SU-DHL-6 (cell line): ENCODE data around the gene SLC41A3.
"Not testable (repeated sequence)": the region's sequence is repeated elsewhere in the genome, so short reads cannot be mapped to it uniquely, and the experiment has no call there.

ENCODE experiments used
- H2AFZ ChIP-seq: fragments of 200-600 bp; sonication (generic); 2 replicates; pipeline ENCODE4 v1.6.1; 2014; ENCODE audit warnings: low read depth, mild to moderate bottlenecking, moderate library complexity, mixed read lengths, antibody characterized with exemption, low read length; ENCODE audit not compliant: severe bottlenecking
- H3F3A ChIP-seq: fragments of 200-600 bp; shearing (Covaris generic); 2 replicates; pipeline ENCODE4 v1.6.0; 2016; ENCODE audit warnings: antibody characterized with exemption, mild to moderate bottlenecking; ENCODE audit not compliant: insufficient read depth
- H3K27ac ChIP-seq: fragments of 200-600 bp; sonication (generic); 2 replicates; pipeline ENCODE4 v1.5.1; 2016; ENCODE audit warnings: low read depth, mild to moderate bottlenecking, low read length, moderate library complexity, mixed read lengths
- H3K27me3 ChIP-seq: fragments of 200-600 bp; sonication (generic), shearing (Covaris generic); 2 replicates; pipeline ENCODE4 v1.6.0; 2014; ENCODE audit warnings: mild to moderate bottlenecking, low read length
- H3K36me3 ChIP-seq: fragments of 200-600 bp; sonication (generic); 2 replicates; pipeline ENCODE4 v1.6.1; 2014; ENCODE audit warnings: mild to moderate bottlenecking, low read length, mixed read lengths
- H3K4me2 ChIP-seq: fragments of 300-600, 200-600 bp; shearing (Covaris generic), sonication (generic); 2 replicates; pipeline ENCODE4 v1.6.0; 2014; ENCODE audit warnings: low read length, low read depth, mild to moderate bottlenecking; ENCODE audit not compliant: poor library complexity, severe bottlenecking
- H3K4me3 ChIP-seq: fragments of 200-600 bp; sonication (generic); 2 replicates; pipeline ENCODE4 v1.5.1; 2014; ENCODE audit warnings: antibody characterized with exemption, low read length, mild to moderate bottlenecking, mixed read lengths; ENCODE audit not compliant: insufficient read depth, poor library complexity, severe bottlenecking
- H3K79me2 ChIP-seq: fragments of 200-600 bp; sonication (generic); 2 replicates; pipeline ENCODE4 v1.6.1; 2014; ENCODE audit warnings: mild to moderate bottlenecking, low read length, moderate library complexity; ENCODE audit not compliant: insufficient read depth
- H3K9ac ChIP-seq: fragments of 200-600 bp; sonication (generic); 2 replicates; pipeline ENCODE4 v1.7.0; 2014; ENCODE audit warnings: mild to moderate bottlenecking, low read length
- H3K9me2 ChIP-seq: fragments of 200-600 bp; sonication (generic); replicated peaks from 2 replicates; pipeline ENCODE4 v1.6.1; 2014; ENCODE audit warnings: low read length; ENCODE audit not compliant: insufficient read depth
- H3K9me3 ChIP-seq: fragments of 200-600 bp; sonication (generic); 2 replicates; pipeline ENCODE4 v1.6.1; 2014; ENCODE audit warnings: low read length, mixed read lengths; ENCODE audit not compliant: insufficient read depth
- H4K20me1 ChIP-seq: fragments of 200-600 bp; sonication (generic); 2 replicates; pipeline ENCODE4 v1.6.1; 2014; ENCODE audit warnings: low read depth, mild to moderate bottlenecking, antibody characterized with exemption, low read length, moderate library complexity, mixed read lengths
- EZH2phosphoT487 ChIP-seq: fragments of 200-600 bp; sonication (generic), shearing (Covaris generic); conservative IDR thresholded peaks from 2 replicates; pipeline ENCODE4 v1.6.1; 2018; ENCODE audit warnings: mild to moderate bottlenecking, antibody characterized with exemption, low read length, moderate library complexity, mixed read lengths
- TF ChIP-seq, protein P1 (sequence below): fragments of 200-600 bp; sonication (generic); IDR thresholded peaks from one replicate; pipeline ENCODE4 v1.5.1; 2017; ENCODE audit warnings: antibody characterized with exemption, mild to moderate bottlenecking, low read length, moderate library complexity; ENCODE audit not compliant: insufficient read depth, poor library complexity, severe bottlenecking

SLC41A3 gene

DNA sequence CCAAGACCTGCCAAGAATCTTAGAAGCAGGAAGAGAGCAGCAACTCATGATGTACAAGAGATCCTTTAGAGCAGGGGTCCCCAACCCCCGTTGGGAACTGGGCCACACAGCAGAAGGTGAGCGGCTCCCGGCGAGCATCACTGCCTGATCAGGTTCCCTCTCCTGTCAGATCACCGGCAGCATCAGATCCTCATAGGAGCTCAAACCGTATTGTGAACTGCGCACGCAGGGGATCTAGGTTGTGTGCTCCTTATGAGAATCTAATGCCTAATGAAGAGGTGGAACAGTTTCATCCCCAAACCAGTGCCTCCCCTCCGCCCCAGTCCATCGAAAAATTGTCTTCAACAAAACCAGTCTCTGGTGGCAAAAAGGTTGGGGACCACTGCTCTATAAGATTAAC, 13.8 kb downstream of the SLC41A3 start:
- H3K4me2 ChIP-seq: no peak overlapping the region

DNA sequence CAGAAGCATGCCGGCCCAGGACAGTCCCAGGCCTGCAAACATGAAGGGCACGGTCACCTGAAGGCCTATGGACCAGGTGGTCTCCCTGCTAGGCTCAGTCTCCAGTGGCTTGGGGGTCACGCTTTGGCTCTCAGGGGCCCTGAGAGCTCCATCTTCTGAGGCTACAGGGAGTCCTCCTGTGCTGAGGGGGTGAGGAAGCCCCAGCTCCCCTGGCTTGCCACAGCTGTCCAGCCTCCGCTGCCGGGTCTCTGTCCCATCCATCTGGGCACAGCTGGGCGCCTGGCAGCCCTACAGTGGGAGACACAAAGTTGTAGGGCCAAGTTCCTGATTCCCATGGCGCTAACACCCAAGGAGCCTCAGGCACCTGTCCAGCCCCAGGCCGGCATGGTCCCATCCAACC, 16.0 kb downstream of the SLC41A3 start:
- Histone ChIP-seq H3K27ac (no peak overlapping the region), H3K36me3 (no peaks in the 10 kb centered on the region), H3K9me2 (no peaks in the 10 kb centered on the region), H3K79me2 (no peaks in the 10 kb centered on the region), H3K4me2 (no peak overlapping the region), H3K9ac (no peak overlapping the region), H2AFZ (no peak overlapping the region), H4K20me1 (no peaks in the 10 kb centered on the region), H3F3A (no peaks in the 10 kb centered on the region), H3K27me3 (no peaks in the 10 kb centered on the region), H3K9me3 (no peaks in the 10 kb centered on the region), H3K4me3 (no peak overlapping the region)
- TF ChIP-seq, protein P1, sequence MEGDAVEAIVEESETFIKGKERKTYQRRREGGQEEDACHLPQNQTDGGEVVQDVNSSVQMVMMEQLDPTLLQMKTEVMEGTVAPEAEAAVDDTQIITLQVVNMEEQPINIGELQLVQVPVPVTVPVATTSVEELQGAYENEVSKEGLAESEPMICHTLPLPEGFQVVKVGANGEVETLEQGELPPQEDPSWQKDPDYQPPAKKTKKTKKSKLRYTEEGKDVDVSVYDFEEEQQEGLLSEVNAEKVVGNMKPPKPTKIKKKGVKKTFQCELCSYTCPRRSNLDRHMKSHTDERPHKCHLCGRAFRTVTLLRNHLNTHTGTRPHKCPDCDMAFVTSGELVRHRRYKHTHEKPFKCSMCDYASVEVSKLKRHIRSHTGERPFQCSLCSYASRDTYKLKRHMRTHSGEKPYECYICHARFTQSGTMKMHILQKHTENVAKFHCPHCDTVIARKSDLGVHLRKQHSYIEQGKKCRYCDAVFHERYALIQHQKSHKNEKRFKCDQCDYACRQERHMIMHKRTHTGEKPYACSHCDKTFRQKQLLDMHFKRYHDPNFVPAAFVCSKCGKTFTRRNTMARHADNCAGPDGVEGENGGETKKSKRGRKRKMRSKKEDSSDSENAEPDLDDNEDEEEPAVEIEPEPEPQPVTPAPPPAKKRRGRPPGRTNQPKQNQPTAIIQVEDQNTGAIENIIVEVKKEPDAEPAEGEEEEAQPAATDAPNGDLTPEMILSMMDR: no peak
- no peak for TF ChIP-seq EZH2phosphoT487

More for the DNA sequence above, 13.8 kb downstream of the SLC41A3 start:
- H3K9me3 ChIP-seq: no peaks in the 10 kb centered on the region; the same call in 1 of the 2 replicates
- H2AFZ ChIP-seq: no peak overlapping the region
- no peaks in the 10 kb centered on the region for H4K20me1 ChIP-seq
- H3K27ac ChIP-seq: no peak overlapping the region
- H3K9me2 ChIP-seq: no peaks in the 10 kb centered on the region
- H3K4me3 ChIP-seq: no peak overlapping the region
- no peaks in the 10 kb centered on the region for H3K36me3 ChIP-seq
- no peaks in the 10 kb centered on the region for H3K27me3 ChIP-seq
- TF ChIP-seq, protein P1: no peak
- no peak for TF ChIP-seq EZH2phosphoT487
- H3K79me2 ChIP-seq: no peaks in the 10 kb centered on the region
- H3K9ac ChIP-seq: no peak overlapping the region
- H3F3A ChIP-seq: no peaks in the 10 kb centered on the region

DNA sequence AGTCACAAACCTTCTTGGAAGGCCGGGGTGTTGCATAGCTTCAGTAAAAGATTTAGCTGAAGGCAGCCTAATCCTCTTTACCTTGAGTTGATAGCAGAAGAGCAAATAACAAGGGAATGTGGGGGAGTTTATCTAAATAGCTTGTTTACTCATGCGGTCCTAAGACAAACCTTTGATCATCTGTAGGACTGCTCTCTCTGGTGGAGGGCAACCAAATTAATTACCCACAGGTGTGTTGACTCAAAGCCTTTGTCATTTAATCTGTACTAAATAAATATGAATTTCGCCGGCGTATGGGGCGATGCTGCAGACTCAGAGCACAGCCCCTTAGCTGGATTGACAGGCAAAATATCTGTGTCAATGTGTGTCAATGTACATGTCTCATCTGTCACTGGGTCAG, 17.2 kb downstream of the SLC41A3 start:
- not testable (repeated sequence) for H2AFZ ChIP-seq, H3K4me3 ChIP-seq, H3K79me2 ChIP-seq, H3K36me3 ChIP-seq, H3K9ac ChIP-seq, H3K9me3 ChIP-seq, H3K27ac ChIP-seq, H4K20me1 ChIP-seq, H3K9me2 ChIP-seq, H3F3A ChIP-seq, H3K4me2 ChIP-seq, H3K27me3 ChIP-seq

DNA sequence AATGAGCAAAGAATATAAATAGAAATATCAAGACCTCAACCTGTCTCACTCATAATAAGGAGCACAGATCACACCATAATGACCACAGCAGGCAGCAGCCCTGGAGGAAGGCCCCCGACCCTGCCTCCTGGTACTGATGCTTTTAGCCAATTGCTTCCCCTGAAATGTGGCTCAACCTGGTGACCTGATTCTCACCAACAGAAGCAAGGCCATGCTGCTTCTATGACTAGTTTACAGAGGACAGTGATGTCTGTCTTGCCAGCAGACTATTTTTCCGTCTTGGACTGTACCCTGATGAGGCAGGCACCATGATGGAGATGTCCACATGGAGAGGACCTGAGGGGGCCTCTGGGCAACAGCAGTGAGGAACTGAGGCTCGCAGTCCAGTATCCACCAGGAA, 18.0 kb downstream of the SLC41A3 start:
- TF ChIP-seq EZH2phosphoT487: no peak
- TF ChIP-seq, protein P1: no peak
- Histone ChIP-seq H3K9me3 (no peaks in the 10 kb centered on the region), H3F3A (no peaks in the 10 kb centered on the region), H3K36me3 (no peaks in the 10 kb centered on the region), H2AFZ (no peak overlapping the region), H3K4me2 (no peak overlapping the region), H3K9ac (no peak overlapping the region), H4K20me1 (no peaks in the 10 kb centered on the region), H3K4me3 (no peak overlapping the region), H3K27ac (no peak overlapping the region), H3K9me2 (no peaks in the 10 kb centered on the region), H3K27me3 (no peaks in the 10 kb centered on the region), H3K79me2 (no peaks in the 10 kb centered on the region)
